GM23338 (cell line): ENCODE measurements around the gene FOXD2. TPM values are rescaled to one million over a fixed set of nuclear protein-coding genes. Genes with fewer than 3 reads are reported as not detected.
A peak's percentile ranks its signal among the peaks of the same experiment; 100 is the strongest.

ENCODE experiments used
- ATAC-seq: fragments of 200-7000 bp; cut with Tn5 transposase; 3 replicates; pipeline ENCODE4 v1.9.1; 2020
- DNase-seq: peaks from one replicate; pipeline ENCODE4 v3.0.0-alpha.2; 2015; ENCODE audit warnings: low spot score
- H2AFZ ChIP-seq: fragments of 200-600 bp; sonication (generic); 2 replicates; pipeline ENCODE4 v1.8.0; 2016; ENCODE audit warnings: antibody characterized with exemption, mild to moderate bottlenecking, moderate library complexity
- H3F3A ChIP-seq: fragments of 200-600 bp; sonication (generic); replicated peaks from 2 replicates; pipeline ENCODE4 v1.8.0; 2017; ENCODE audit warnings: antibody characterized with exemption, mixed run types, low read depth
- H3K27ac ChIP-seq: fragments of 200-600 bp; sonication (generic); 2 replicates; pipeline ENCODE4 v1.6.1; 2016; ENCODE audit warnings: low read depth
- H3K27me3 ChIP-seq: fragments of 200-600 bp; sonication (generic); 2 replicates; pipeline ENCODE4 v1.8.0; 2016; ENCODE audit warnings: mild to moderate bottlenecking, mixed run types, moderate library complexity; ENCODE audit not compliant: insufficient read depth
- H3K36me3 ChIP-seq: fragments of 200-600 bp; sonication (generic); 2 replicates; pipeline ENCODE4 v1.8.0; 2016; ENCODE audit warnings: mild to moderate bottlenecking; ENCODE audit not compliant: insufficient read depth
- H3K4me1 ChIP-seq: fragments of 200-600 bp; sonication (generic); 2 replicates; pipeline ENCODE4 v1.8.0; 2016; ENCODE audit warnings: mild to moderate bottlenecking, moderate library complexity; ENCODE audit not compliant: insufficient read depth
- H3K4me2 ChIP-seq: fragments of 200-600 bp; sonication (generic); 2 replicates; pipeline ENCODE4 v1.7.1; 2017; ENCODE audit warnings: mixed run types
- H3K4me3 ChIP-seq: fragments of 200-600 bp; sonication (generic); 2 replicates; pipeline ENCODE4 v1.6.1; 2016; ENCODE audit warnings: mixed run types
- H3K79me2 ChIP-seq: fragments of 200-600 bp; sonication (generic); replicated peaks from 2 replicates; pipeline ENCODE4 v1.8.0; 2017; ENCODE audit warnings: mild to moderate bottlenecking; ENCODE audit not compliant: insufficient read depth
- H3K9me2 ChIP-seq: fragments of 200-600 bp; sonication (generic); 2 replicates; pipeline ENCODE4 v1.8.0; 2017; ENCODE audit not compliant: insufficient read depth
- H4K20me1 ChIP-seq: fragments of 200-600 bp; sonication (generic); replicated peaks from 2 replicates; pipeline ENCODE4 v1.8.0; 2017; ENCODE audit warnings: mild to moderate bottlenecking; ENCODE audit not compliant: insufficient read depth
- H3K27ac Mint-ChIP-seq: 2 replicates; pipeline ENCODE4 v1.8.0; 2020; ENCODE audit warnings: inconsistent platforms, mild to moderate bottlenecking, moderate library complexity, mixed read lengths
- H3K27me3 Mint-ChIP-seq: 3 replicates; pipeline ENCODE4 v1.8.0; 2022; ENCODE audit warnings: low read depth, mild to moderate bottlenecking, moderate library complexity, mixed read lengths, inconsistent platforms; ENCODE audit not compliant: insufficient read depth, poor library complexity
- H3K36me3 Mint-ChIP-seq: 3 replicates; pipeline ENCODE4 v1.8.0; 2021; ENCODE audit warnings: low read depth, mild to moderate bottlenecking, inconsistent platforms, moderate library complexity, mixed read lengths
- H3K4me1 Mint-ChIP-seq: 3 replicates; pipeline ENCODE4 v1.8.0; 2020; ENCODE audit warnings: mild to moderate bottlenecking, inconsistent platforms, mixed read lengths
- H3K4me3 Mint-ChIP-seq: 3 replicates; pipeline ENCODE4 v1.8.0; 2021; ENCODE audit warnings: moderate library complexity, mild to moderate bottlenecking, inconsistent platforms, mixed read lengths
- H3K9me3 Mint-ChIP-seq: 3 replicates; pipeline ENCODE4 v1.8.0; 2020; ENCODE audit warnings: moderate library complexity, mild to moderate bottlenecking, inconsistent platforms, mixed read lengths
- CREB1 ChIP-seq: fragments of 250-450 bp; sonication (Bioruptor Pico); IDR thresholded peaks from 2 replicates; pipeline ENCODE4 v1.5.0; 2020; ENCODE audit warnings: low read depth, mild to moderate bottlenecking, moderate library complexity
- EZH2 ChIP-seq: fragments of 200-600 bp; sonication (generic); IDR thresholded peaks from one replicate; pipeline ENCODE4 v1.8.0; 2017; ENCODE audit warnings: antibody characterized with exemption, mild to moderate bottlenecking, low read depth; ENCODE audit not compliant: unreplicated experiment
- EZH2phosphoT487 ChIP-seq: fragments of 200-600 bp; sonication (generic); IDR thresholded peaks from one replicate; pipeline ENCODE4 v1.8.1; 2018; ENCODE audit warnings: antibody characterized with exemption; ENCODE audit not compliant: unreplicated experiment
- JUNB ChIP-seq: IDR thresholded peaks from one replicate; pipeline ENCODE4 v1.6.1; 2016; ENCODE audit warnings: antibody characterized with exemption; ENCODE audit not compliant: unreplicated experiment
- ZNF114 ChIP-seq: fragments of 250-450 bp; sonication (Bioruptor Pico); IDR thresholded peaks from 2 replicates; pipeline ENCODE4 v1.5.0; 2020; ENCODE audit warnings: mild to moderate bottlenecking, moderate library complexity
- ZNF331 ChIP-seq: fragments of 250-450 bp; sonication (Bioruptor Pico); IDR thresholded peaks from 2 replicates; pipeline ENCODE4 v1.5.0; 2020; ENCODE audit warnings: low read depth, mild to moderate bottlenecking, moderate library complexity
- polyA plus RNA-seq: library from polyadenylated mRNA; unstranded; fragments of >200 nt; fragmentation: Nextera tagmentation; extraction: Ambion mirVana; gene quantifications from 2 replicates; pipeline ENCODE4 v1.2.1, GENCODE V29; 2016
- total RNA-seq: library from RNA; depleted of rRNA; stranded (reverse); fragments of >200 nt; shearing (Covaris generic); gene quantifications from 2 replicates; pipeline ENCODE4 v1.2.3, GENCODE V29; 2014
- TF ChIP-seq, protein P1 (sequence below): IDR thresholded peaks from one replicate; pipeline ENCODE4 v1.6.1; 2018; ENCODE audit warnings: antibody characterized with exemption; ENCODE audit not compliant: unreplicated experiment
- TF ChIP-seq, protein P2 (sequence below): IDR thresholded peaks from 2 replicates; pipeline ENCODE4 v1.6.1; 2016; ENCODE audit warnings: antibody characterized with exemption

The FOXD2 gene
- total and polyA plus RNA-seq, 2 experiments from 2014 or later = 0.28 TPM; not detected in 1

- TF ChIP-seq, protein P1, sequence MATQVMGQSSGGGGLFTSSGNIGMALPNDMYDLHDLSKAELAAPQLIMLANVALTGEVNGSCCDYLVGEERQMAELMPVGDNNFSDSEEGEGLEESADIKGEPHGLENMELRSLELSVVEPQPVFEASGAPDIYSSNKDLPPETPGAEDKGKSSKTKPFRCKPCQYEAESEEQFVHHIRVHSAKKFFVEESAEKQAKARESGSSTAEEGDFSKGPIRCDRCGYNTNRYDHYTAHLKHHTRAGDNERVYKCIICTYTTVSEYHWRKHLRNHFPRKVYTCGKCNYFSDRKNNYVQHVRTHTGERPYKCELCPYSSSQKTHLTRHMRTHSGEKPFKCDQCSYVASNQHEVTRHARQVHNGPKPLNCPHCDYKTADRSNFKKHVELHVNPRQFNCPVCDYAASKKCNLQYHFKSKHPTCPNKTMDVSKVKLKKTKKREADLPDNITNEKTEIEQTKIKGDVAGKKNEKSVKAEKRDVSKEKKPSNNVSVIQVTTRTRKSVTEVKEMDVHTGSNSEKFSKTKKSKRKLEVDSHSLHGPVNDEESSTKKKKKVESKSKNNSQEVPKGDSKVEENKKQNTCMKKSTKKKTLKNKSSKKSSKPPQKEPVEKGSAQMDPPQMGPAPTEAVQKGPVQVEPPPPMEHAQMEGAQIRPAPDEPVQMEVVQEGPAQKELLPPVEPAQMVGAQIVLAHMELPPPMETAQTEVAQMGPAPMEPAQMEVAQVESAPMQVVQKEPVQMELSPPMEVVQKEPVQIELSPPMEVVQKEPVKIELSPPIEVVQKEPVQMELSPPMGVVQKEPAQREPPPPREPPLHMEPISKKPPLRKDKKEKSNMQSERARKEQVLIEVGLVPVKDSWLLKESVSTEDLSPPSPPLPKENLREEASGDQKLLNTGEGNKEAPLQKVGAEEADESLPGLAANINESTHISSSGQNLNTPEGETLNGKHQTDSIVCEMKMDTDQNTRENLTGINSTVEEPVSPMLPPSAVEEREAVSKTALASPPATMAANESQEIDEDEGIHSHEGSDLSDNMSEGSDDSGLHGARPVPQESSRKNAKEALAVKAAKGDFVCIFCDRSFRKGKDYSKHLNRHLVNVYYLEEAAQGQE = no peak
- TF ChIP-seq ZNF331 (CRISPR knock-in tag) (no peak), ZNF114 (CRISPR knock-in tag) (no peak), CREB1 (CRISPR knock-in tag) (no peak), JUNB (no peak), EZH2phosphoT487 (no peak), EZH2 (no peak)
- TF ChIP-seq, protein P2, sequence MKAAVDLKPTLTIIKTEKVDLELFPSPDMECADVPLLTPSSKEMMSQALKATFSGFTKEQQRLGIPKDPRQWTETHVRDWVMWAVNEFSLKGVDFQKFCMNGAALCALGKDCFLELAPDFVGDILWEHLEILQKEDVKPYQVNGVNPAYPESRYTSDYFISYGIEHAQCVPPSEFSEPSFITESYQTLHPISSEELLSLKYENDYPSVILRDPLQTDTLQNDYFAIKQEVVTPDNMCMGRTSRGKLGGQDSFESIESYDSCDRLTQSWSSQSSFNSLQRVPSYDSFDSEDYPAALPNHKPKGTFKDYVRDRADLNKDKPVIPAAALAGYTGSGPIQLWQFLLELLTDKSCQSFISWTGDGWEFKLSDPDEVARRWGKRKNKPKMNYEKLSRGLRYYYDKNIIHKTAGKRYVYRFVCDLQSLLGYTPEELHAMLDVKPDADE = no peak
Observed at GRCh38 chr1:47471163-47471562, 33.3 kb downstream of the FOXD2 start (continued).

DNA sequence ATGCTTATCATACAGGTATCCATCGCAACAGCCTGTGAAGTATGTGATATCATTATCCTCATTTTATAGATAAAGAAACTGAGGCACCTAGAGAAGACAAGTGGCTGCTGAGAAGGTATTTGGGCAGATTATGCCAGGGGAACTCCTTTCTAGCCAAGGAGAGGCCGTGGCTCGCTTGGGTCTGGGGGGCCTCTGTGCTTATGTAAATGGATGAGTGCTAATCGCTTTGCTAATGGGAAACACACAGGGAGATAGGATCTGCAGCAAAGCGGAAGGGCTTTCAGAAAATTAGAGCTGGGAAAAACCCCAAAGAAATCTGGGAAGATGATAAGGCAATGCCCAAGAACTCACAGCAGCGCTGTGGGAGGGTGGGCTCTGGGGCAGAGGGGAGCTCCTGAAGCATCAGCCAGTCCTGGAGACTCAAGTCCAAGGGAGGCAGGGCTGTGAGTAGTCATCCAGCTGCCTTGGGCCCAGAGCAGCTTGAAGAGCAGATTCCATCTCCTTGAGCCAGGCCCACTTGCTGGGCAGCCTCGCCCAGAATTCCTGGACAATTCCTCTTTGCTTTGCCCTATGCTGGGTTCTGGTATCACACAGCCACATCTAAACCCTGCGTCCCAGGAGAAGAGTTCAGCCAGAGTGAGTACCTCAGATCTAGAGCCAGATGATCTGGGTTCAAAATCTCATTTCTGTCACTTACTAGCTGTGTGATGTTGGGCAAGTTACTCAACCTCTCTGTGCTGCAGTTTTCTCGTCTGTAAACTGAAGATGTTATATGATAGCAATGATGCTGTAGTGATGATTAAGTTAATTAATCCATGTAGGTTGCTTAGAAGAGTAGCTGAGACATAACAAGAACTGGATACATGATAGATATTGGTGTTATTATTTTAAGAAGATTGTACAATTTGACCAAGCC, 36.7 kb downstream of the FOXD2 start:
- H3K27me3 ChIP-seq = no peaks in the 10 kb centered on the region
- no peak overlapping the region for H3K27ac ChIP-seq
- no peaks in the 10 kb centered on the region for H3F3A ChIP-seq
- Mint-ChIP-seq H3K27ac (no peak overlapping the region), H3K4me3 (no peak overlapping the region), H3K27me3 (peaks cover 4% of the 10 kb centered on the region), H3K4me1 (peaks cover 14% of the 10 kb centered on the region), H3K36me3 (no peaks in the 10 kb centered on the region), H3K9me3 (peaks cover 3% of the 10 kb centered on the region; the same call in 1 of the 3 replicates)
- H3K4me3 ChIP-seq = no peak overlapping the region
- H3K9me2 ChIP-seq = 0 out of 2 replicates have a peak, but pooled peaks cover 3% of the 10 kb centered on the region
- 0 out of 2 replicates have a peak overlapping the region, but pooled peaks have one; percentile 33 for H2AFZ ChIP-seq
- H3K79me2 ChIP-seq = no peaks in the 10 kb centered on the region
- H3K36me3 ChIP-seq = no peaks in the 10 kb centered on the region
- ATAC-seq = peak; percentile 59
- no peaks in the 10 kb centered on the region for H4K20me1 ChIP-seq
- peaks cover 4% of the 10 kb centered on the region; the same call in 1 of the 2 replicates for H3K4me1 ChIP-seq
- H3K4me2 ChIP-seq = no peak overlapping the region
- no peak for DNase-seq
- TF ChIP-seq, protein P2 = no peak
- TF ChIP-seq, protein P1 = no peak
- TF ChIP-seq JUNB = no peak
